K562 (cell line): Measurements from ENCODE around the gene ACTA2. TPM values are rescaled to one million over a fixed set of nuclear protein-coding genes. Genes with fewer than 3 reads are reported as not detected.

Source experiments
- ATAC-seq: fragments of 200-7000 bp; cut with Tn5 transposase; 3 replicates; pipeline ENCODE4 v1.9.1; 2020; ENCODE audit warnings: moderate library complexity
- BruUV-seq: library from RNA; stranded (reverse); fragments of 400-500 nt; replicated peaks from 2 replicates; lab custom pipeline; 2021; lab: Mats Ljungman, UMichigan
- CTCF ChIA-PET: fragments of 300-600 bp; formaldehyde crosslinking; extraction: SDS; loops from one replicate; lab custom pipeline; 2021; ENCODE audit warnings: low intra/inter-chr PET ratio; lab: Yijun Ruan, JAX
- POLR2A ChIA-PET: fragments of 300-600, 350-650 bp; sonication (Branson Sonifier 250); formaldehyde crosslinking; extraction: SDS; loops from one replicate; lab custom pipeline; 2021; ENCODE audit warnings: antibody characterized with exemption, inconsistent platforms; lab: Yijun Ruan, JAX
- DNase-seq, 4 experiments: peaks; one replicate each; pipeline versions ENCODE4 v3.0.0 to v3.0.0-alpha.2; 2011 to 2018; ENCODE audit warnings: low spot score in 3 of 4, mixed read lengths in 3 of 4; ENCODE audit errors: extremely low read depth in 1 of 4
- FAIRE-seq: peaks from 2 replicates; lab custom pipeline; 2011; peaks lifted over from hg19 to GRCh38; lab: Jason Lieb, UNC
- H2AFZ ChIP-seq: 2 replicates; pipeline ENCODE4 v1.6.0; 2011; ENCODE audit warnings: low read depth, low read length, control low read depth, inconsistent platforms
- H3K27ac ChIP-seq: fragments of 200-600 bp; 3 replicates; pipeline ENCODE4 v1.8.0; 2011; ENCODE audit warnings: low read depth, mild to moderate bottlenecking, control low read depth, inconsistent platforms, low read length, moderate library complexity, mixed read lengths; ENCODE audit errors: extremely low read depth
- H3K27me3 ChIP-seq, 2 experiments: fragments of 300-600 bp in 1 of 2; 2 replicates in 1 of 2; 3 replicates in 1 of 2; pipeline versions ENCODE4 v1.6.0 to v1.8.0; 2011; ENCODE audit warnings: inconsistent platforms in 2 of 2, low read length in 2 of 2, mild to moderate bottlenecking in 1 of 2, mixed read lengths in 1 of 2, moderate library complexity in 1 of 2; ENCODE audit not compliant: control insufficient read depth in 2 of 2, insufficient read depth in 2 of 2
- H3K36me3 ChIP-seq: fragments of 300-600 bp; 3 replicates; pipeline ENCODE4 v1.8.0; 2011; ENCODE audit warnings: mild to moderate bottlenecking, low read length, inconsistent platforms; ENCODE audit not compliant: control insufficient read depth, insufficient read depth
- H3K4me1 ChIP-seq, 2 experiments: fragments of 200-600 bp in 1 of 2; replicated peaks in 1 of 2; 2 replicates in 1 of 2; 3 replicates in 1 of 2; pipeline versions ENCODE4 v1.5.1 to v1.8.0; 2011; ENCODE audit warnings: inconsistent platforms in 2 of 2, low read length in 2 of 2, mild to moderate bottlenecking in 1 of 2, mixed read lengths in 1 of 2, moderate library complexity in 1 of 2; ENCODE audit not compliant: control insufficient read depth in 2 of 2, insufficient read depth in 2 of 2
- H3K4me2 ChIP-seq: 2 replicates; pipeline ENCODE4 v1.6.1; 2011; ENCODE audit warnings: low read length, control low read depth, inconsistent platforms, mixed read lengths; ENCODE audit not compliant: insufficient read depth
- H3K4me3 ChIP-seq: fragments of 200-600 bp; sonication (generic), shearing (Covaris generic); 2 replicates; pipeline ENCODE4 v1.5.1; 2016; ENCODE audit warnings: control low read depth, inconsistent platforms
- H3K79me2 ChIP-seq: fragments of 200-600 bp; 3 replicates; pipeline ENCODE4 v1.8.0; 2011; ENCODE audit warnings: low read length, inconsistent platforms; ENCODE audit not compliant: control insufficient read depth, insufficient read depth
- H3K9ac ChIP-seq, 2 experiments: 2 replicates each; pipeline versions ENCODE4 v1.6.0 to v1.6.1; 2011; ENCODE audit warnings: low read depth in 2 of 2, low read length in 2 of 2, control low read depth in 1 of 2, inconsistent platforms in 1 of 2, mild to moderate bottlenecking in 1 of 2, mixed read lengths in 1 of 2; ENCODE audit not compliant: insufficient read depth in 1 of 2
- H3K9me1 ChIP-seq: one replicate; pipeline ENCODE4 v1.6.0; 2011; ENCODE audit warnings: inconsistent platforms, mild to moderate bottlenecking, low read length, moderate library complexity; ENCODE audit not compliant: control insufficient read depth, insufficient read depth
- H3K9me3 ChIP-seq: replicated peaks from 2 replicates; pipeline ENCODE4 v1.5.1; 2011; ENCODE audit warnings: low read depth, low read length, inconsistent platforms; ENCODE audit not compliant: control insufficient read depth, insufficient read depth
- H4K20me1 ChIP-seq: replicated peaks from 2 replicates; pipeline ENCODE4 v1.6.1; 2011; ENCODE audit warnings: low read length, inconsistent platforms, mixed read lengths; ENCODE audit not compliant: control insufficient read depth, insufficient read depth
- AFF4 ChIP-seq: sonication (generic); formaldehyde crosslinking; IDR thresholded peaks from 2 replicates; pipeline ENCODE4 v1.8.0; 2023; ENCODE audit warnings: mild to moderate bottlenecking, missing genetic modification reagents
- BCL6 ChIP-seq: fragments of 250-450 bp; sonication (Bioruptor Pico); IDR thresholded peaks from 2 replicates; pipeline ENCODE4 v1.4.0; 2020
- CBX3 ChIP-seq, 2 experiments: IDR thresholded peaks; 1 replicate in 1 of 2; 2 replicates in 1 of 2; pipeline ENCODE4 v1.6.1; 2012; ENCODE audit warnings: inconsistent platforms in 2 of 2, low read length in 2 of 2, borderline replicate concordance in 1 of 2, control low read depth in 1 of 2
- COPS2 ChIP-seq: fragments of 450-650 bp; conservative IDR thresholded peaks from 2 replicates; pipeline ENCODE4 v1.6.1; 2016; ENCODE audit warnings: mild to moderate bottlenecking, moderate library complexity
- CREB5 ChIP-seq: fragments of 250-450 bp; sonication (Bioruptor Pico); IDR thresholded peaks from 2 replicates; pipeline ENCODE4 v1.5.0; 2020; ENCODE audit warnings: mild to moderate bottlenecking
- EP300 ChIP-seq: IDR thresholded peaks from 2 replicates; pipeline ENCODE4 v1.6.1; 2012; ENCODE audit warnings: low read length, improper control_type of control experiment
- ESRRB ChIP-seq: fragments of 250-450 bp; sonication (Bioruptor Pico); IDR thresholded peaks from 2 replicates; pipeline ENCODE4 v1.5.0; 2020; ENCODE audit warnings: mild to moderate bottlenecking, moderate library complexity, borderline replicate concordance
- EWSR1 ChIP-seq: fragments of 450-650 bp; IDR thresholded peaks from 2 replicates; pipeline ENCODE4 v1.6.1; 2018; ENCODE audit warnings: borderline replicate concordance, mild to moderate bottlenecking, low read depth, moderate library complexity; ENCODE audit not compliant: partially characterized antibody
- HMGXB4 ChIP-seq: sonication (generic); formaldehyde crosslinking; IDR thresholded peaks from 2 replicates; pipeline ENCODE4 v1.8.1; 2023; ENCODE audit warnings: mild to moderate bottlenecking, missing genetic modification reagents
- ILK ChIP-seq: fragments of 450-650 bp; IDR thresholded peaks from 2 replicates; pipeline ENCODE4 v1.6.1; 2016; ENCODE audit warnings: missing genetic modification characterization, low read depth, mild to moderate bottlenecking, missing compliant biosample characterization, moderate library complexity, borderline replicate concordance
- MECOM ChIP-seq: fragments of 250-450 bp; sonication (Bioruptor Pico); IDR thresholded peaks from 2 replicates; pipeline ENCODE4 v1.8.0; 2022; ENCODE audit warnings: inconsistent platforms
- SMARCB1 ChIP-seq: IDR thresholded peaks from 2 replicates; pipeline ENCODE4 v1.6.1; 2011; ENCODE audit warnings: improper control_type of control experiment, low read depth; ENCODE audit not compliant: insufficient read length
- TAF9B ChIP-seq: fragments of 450-650 bp; IDR thresholded peaks from 2 replicates; pipeline ENCODE4 v1.6.1; 2018; ENCODE audit warnings: mild to moderate bottlenecking; ENCODE audit not compliant: partially characterized antibody
- XRCC3 ChIP-seq: fragments of 450-650 bp; IDR thresholded peaks from 2 replicates; pipeline ENCODE4 v1.6.1; 2017; ENCODE audit warnings: mild to moderate bottlenecking, moderate library complexity
- in situ Hi-C: fragments of 300-500 bp; cut with MboI; formaldehyde crosslinking; loops from 4 replicates; pipeline ENCODE4 v1.15.0; 2018; ENCODE audit warnings: inconsistent platforms, mixed read lengths
- intact Hi-C: fragments of 100-400 bp; cut with micrococcal nuclease; formaldehyde crosslinking; loops from 2 replicates; pipeline ENCODE4 v1.14.2; 2022
- polyA plus RNA-seq, 8 experiments: library from polyadenylated mRNA; depleted of rRNA in 4 of 8; stranded (reverse) in 5 of 8; unstranded in 3 of 8; fragments of >200 nt; fragmentation: Nextera tagmentation in 2 of 8; fragmentation: Illumina TruSeq in 1 of 8; extraction: Ambion mirVana in 2 of 8; extraction: Trizol in 1 of 8; gene quantifications; 2 replicates each; pipeline versions ENCODE4 v1.2.1 to v1.2.3, GENCODE V29; 2011 to 2014; ENCODE audit warnings: inconsistent platforms in 1 of 8, missing spikeins in 1 of 8
- total RNA-seq, 7 experiments: library from RNA; depleted of rRNA in 6 of 7; stranded (reverse); fragments of >200 nt in 6 of 7; fragmentation: Illumina TruSeq in 2 of 7; extraction: Trizol in 2 of 7; gene quantifications; 2 replicates each; pipeline versions ENCODE4 v1.2.1 to v1.2.3, GENCODE V29; 2011 to 2021; ENCODE audit warnings: low replicate concordance in 1 of 7
- TF ChIP-seq, protein P1 (sequence below): fragments of 250-450 bp; sonication (Bioruptor Pico); IDR thresholded peaks from 2 replicates; pipeline ENCODE4 v1.8.0; 2021; ENCODE audit warnings: borderline replicate concordance, mild to moderate bottlenecking, moderate library complexity; ENCODE audit not compliant: poor library complexity, severe bottlenecking

The ACTA2 gene
- total and polyA plus RNA-seq, 9 of the 15 experiments (the other 6 are each of a cell fraction or from before 2014, with no cell fraction given) = 0.15 to 1.0 (median 0.38) TPM; not detected in 3

- Histone ChIP-seq H3K79me2 (no peaks in the 10 kb centered on the region), H2AFZ (no peak overlapping the region), H3K9me3 (no peaks in the 10 kb centered on the region), H3K27ac (no peak overlapping the region), H3K4me1 (no peaks in the 10 kb centered on the region), H3K4me3 (no peak overlapping the region), H3K36me3 (no peaks in the 10 kb centered on the region), H3K4me2 (no peak overlapping the region), H3K9me1 (no peaks in the 10 kb centered on the region), H3K9ac (no peak overlapping the region), H4K20me1 (no peaks in the 10 kb centered on the region), H3K27me3 (no peaks in the 10 kb centered on the region)
- in situ Hi-C loops = no loop called here
- DNase-seq = no peak
- ChIA-PET POLR2A (no interaction called here), CTCF (no interaction called here)
- no peak for ATAC-seq
- intact Hi-C loops = no loop called here
- no peak for FAIRE-seq
- BruUV-seq = no TSS peak
- TF ChIP-seq HMGXB4 (CRISPR knock-in tag) (no peak), CBX3 (IDR thresholded peaks at IDR 0.05; ENCODE audit: borderline replicate concordance in 1 of 2, low read length in 2 of 2) (no peak), EP300 (no peak), ESRRB (CRISPR knock-in tag) (no peak), CREB5 (no peak), BCL6 (CRISPR knock-in tag) (no peak), XRCC3 (no peak), MECOM (no peak), AFF4 (CRISPR knock-in tag) (no peak), COPS2 (no peak), ILK (no peak), SMARCB1 (no peak), TAF9B (no peak), EWSR1 (no peak)
- TF ChIP-seq, protein P1, sequence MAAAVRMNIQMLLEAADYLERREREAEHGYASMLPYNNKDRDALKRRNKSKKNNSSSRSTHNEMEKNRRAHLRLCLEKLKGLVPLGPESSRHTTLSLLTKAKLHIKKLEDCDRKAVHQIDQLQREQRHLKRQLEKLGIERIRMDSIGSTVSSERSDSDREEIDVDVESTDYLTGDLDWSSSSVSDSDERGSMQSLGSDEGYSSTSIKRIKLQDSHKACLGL (CRISPR knock-in tag) = no peak
These were observed 29.1 kb downstream of the ACTA2 start for GRCh38 chr10:88923520-88923919.
